Stimulated activated CD4-positive, alpha-beta T cell treated with anti-CD3 and anti-CD28 coated beads, Interleukin-1b, Interleukin-23, amount 100 ng/mL, for 48 hours (primary cell): ENCODE results near the gene PTPRN2.

Experiments used
- DNase-seq: peaks from one replicate; pipeline ENCODE4 v3.0.0-alpha.2; 2020

The PTPRN2 gene

DNA sequence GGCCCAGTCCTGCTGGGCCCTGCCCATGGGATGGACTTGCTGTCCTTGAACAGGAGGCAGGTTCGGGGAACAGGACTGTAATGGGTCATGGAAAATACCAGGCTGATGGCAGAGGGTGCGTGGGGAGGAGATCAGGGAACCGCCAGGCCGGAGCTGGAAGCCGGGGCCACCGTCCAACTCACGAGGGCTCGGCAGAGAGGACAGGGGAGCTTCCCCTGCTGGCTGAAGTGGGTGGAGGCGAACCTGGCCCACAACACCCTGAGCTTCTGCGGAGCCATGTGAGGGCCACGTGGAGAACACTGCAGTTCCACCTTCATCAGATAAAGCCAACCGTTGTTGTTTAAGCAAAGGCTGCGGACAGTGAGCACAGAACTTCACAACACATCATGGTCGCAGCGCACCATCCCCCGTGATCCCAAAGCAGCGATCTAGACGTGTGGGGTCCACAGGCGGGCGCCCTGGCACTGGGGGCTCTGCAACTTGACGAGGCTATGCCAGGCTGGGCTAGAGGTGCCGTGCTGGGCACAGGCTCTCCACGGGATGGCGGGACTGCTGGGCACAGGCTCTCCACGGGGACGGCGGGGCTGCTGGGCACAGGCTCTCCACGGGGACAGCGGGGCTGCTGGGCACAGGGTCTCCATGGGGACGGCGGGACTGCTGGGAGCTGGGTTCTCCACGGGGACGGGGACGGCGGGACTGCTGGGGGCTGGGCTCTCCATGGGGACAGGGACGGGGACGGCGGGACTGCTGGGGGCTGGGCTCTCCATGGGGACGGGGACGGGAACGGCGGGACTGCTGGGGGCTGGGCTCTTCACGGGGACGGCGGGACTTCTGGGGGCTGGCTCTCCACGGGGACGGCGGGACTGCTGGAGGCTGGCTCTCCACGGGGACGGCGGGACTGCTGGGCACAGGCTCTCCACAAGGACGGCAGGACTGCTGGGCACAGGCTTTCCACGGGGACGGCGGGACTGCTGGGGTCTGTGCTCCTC is 777.5 kb downstream of the PTPRN2 start:
- DNase-seq: no peak

DNA sequence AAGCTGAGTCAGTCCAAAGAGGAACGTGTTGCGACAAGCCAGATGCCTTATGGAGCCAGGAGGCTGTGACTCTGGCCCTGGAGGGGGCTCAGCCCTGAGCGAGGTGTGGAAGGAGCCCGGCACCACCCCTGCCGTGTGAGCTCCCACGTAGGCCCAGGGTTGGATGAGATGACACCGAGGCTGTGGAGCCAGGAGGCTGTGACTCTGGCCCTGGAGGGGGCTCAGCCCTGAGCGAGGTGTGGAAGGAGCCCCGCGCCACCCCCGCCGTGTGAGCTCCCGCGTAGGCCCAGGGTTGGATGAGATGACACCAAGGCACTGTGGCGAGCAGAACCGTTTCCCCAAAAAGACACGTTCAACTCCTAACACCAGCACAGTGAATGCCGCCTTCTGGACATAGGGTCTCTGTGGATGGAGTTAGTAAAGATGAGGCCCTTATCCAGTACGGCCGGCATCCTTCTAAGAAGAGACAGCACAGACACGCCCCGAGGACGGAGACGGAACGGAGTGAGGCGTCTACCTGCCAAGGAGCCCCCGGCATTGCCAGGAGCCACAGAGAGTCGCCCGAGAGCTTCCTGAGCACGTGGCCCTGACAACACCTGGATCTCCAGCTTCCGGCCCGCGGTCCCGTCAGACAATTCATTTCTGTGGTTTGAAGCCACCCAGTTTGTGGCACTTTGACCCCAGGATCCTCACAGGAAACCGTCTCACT is 778.3 kb downstream of the PTPRN2 start:
- DNase-seq: no peak

DNA sequence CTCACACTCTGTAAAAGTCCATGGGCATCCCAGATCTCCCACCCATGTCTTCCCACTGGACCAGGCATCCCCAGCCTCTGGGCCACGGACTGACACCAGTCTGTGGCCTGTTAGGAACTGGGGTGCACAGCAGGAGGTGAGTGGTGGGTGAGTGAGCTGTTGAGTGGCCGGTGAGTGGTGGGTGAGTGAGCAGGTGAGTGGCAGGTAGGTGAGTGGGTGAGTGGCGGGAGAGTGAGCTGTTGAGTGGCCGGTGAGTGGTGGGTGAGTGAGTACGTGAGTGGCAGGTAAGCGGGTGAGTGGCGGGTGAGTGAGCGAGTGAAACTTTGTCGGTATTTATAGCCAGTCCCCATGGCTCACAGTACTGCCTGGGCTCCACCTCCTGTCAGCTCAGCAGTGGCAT is 779.6 kb downstream of the PTPRN2 start:
- no peak for DNase-seq

DNA sequence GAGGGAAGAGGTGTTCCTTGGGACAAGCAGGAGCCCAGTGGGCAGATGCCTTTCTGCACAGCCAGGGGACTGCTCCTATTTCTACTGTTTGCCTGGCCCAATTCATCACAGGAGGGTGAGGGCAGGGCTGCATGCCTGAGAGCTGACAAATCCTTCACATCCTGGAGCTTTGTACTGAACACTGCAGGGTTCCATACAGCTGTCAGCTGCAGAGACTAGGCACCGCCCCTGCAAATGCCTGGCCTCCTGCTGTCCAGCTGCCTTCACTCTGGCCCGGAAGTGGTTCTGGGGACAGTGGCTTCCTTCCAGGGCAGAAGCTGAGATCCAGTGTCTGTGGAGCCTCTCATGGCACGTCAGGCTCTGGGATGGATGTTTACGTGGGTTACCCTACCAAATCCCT is 780.1 kb downstream of the PTPRN2 start:
- no peak for DNase-seq

DNA sequence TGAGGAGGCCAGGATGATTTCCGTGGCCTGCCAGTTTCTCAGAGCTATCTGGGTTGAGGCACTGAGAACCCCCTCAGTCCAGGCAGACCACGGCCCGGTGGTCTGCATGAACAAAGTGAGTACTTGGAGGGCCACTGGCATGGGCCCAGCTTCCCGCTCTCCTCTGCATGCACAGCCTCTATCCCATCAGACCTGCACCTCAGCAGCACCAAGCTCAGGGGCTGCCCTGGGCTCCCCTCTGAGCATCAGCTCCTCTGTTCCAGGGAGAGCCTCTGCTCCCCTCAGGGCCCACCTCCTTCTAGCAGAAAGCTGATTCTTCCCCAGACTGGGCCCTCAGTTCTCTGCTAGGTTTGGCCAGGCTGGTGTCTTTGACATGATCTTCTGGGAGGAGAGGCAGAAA is 780.9 kb downstream of the PTPRN2 start:
- no peak for DNase-seq

DNA sequence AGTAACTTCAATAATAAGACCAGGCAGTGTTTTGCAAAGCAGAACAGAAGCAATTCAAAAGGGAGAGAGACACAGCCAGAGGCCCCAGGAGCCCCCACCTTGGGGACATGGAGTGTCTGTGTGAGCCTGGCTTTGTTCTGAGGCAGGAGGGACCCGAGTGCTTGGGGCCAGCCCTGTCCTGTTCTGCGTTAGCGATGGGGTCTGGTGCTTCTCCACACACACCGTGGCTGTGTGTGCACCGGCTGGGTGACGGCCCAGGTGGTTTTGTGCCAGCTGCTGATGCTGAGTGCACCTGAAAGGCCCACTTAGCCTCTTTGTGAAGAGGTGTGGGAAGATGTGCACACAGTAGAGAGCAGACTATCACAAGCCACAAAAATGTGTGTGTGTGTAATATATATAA is 781.9 kb downstream of the PTPRN2 start:
- no peak for DNase-seq

DNA sequence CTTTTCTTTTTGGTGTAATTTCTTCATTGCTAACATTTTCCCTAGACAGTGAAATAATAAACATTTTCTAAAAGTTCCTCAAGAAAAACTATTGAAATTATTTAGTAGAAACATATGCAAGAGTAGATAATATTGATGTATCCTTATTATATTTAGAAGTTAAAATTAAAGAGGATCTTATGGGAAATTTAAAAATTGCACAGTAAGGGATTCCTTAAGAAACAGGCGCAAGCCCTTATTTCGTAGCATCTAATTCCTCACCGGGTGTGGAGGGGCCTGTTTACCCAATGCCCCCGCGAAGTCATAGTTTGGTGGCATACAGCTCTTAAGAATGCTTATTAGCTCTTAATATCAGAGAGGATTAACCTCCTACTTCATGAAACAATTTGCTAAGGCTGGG is 783.7 kb downstream of the PTPRN2 start:
- DNase-seq: no peak

DNA sequence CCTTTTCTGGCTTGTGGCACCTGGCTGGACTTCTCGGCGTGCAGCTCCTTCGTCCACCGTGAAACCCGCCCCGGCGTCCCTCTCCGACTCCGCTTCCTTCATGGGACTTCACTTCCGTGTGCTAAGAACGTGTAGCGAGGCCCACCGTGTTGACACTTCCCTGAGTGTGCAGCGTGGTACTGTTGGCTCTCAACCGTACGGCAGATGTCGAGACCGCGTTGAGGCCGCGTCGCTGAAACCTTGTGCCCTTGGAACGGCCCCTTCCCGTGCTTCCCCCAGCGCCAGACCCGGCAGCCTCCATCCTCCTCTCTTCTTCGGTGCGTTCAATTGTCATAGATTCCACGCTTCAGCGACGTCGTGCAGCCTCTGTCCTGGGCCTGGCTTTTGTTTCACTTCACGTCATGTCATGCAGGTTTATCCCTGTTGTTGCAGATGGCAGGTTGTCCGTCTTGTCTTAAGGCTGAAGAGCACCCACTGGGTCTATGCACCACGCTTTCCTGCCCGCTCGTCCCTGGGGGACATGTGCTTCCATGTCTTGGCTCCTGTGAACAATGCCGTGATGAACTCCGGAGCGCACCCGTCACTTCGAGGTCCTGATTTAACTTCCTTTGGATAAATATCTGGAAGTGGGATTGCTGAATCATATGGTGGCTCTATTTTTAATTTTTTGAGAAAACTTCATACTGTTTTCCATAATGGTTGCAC is 785.5 kb downstream of the PTPRN2 start:
- no peak for DNase-seq

DNA sequence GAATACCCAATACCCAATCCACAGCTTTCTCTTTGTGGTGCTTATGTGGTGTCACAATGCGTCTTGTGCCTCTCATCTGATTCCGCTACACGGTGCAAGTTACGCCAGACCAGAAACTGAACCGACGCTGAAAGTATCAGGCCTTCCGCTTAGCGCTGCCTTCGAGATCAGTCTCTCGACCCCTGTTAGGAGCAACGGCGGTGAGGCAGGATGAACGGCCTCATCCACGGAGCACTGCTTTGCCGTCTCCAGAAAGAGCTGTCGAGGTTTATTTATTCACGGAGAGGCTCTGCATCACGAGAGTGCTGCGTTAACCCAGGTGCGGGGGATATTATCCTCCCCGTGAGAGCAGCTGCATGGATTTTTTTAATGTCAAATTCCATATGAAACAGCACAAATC is 786.5 kb downstream of the PTPRN2 start:
- DNase-seq: no peak

DNA sequence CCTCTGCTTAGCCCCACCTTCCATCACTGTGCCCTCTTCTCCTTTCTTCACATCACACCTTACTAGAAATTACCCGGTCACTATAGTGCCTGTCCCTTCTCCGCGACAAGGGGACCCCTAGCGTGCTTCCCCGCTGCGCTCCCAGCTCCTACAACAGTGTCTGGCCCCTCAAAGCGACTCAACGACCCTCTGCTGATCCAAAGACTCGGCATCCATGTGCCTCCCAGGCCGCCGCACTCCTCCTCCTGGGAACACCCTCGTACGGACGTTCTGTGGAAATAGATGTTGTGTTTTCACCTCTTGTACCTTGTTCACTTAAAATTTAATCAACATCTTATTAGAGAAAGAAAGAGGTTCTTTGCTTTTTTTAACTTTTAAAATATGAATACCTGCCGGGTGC is 787.3 kb downstream of the PTPRN2 start:
- no peak for DNase-seq

DNA sequence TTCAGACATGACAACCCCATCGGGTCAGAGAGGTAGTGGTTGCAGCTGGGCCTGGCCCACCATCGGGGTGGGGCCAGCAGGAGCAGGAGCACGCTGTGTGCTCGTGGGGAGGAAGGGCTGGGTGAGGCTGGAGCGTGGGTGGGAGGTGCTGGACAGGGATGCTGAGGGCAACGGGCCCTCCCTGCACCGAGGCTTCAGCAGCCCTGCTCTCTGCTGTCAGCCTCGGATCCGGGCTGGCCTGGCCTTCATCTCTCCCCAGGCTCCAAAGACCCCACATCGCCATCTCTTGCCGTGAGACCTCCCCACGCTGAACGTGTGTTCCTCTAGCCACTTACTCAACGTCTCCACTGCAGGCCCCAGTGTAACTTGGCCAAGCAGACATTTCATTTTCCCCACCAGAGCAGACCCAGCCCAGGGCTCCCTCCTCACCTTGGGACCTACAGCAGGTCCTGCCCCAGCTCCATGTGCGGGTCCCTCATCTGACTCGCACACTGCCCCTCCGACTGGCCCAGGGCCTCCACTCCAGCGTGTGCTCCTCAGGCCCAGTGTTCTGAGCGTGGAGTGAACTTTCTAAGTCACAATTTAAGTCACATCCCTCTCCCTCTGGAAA is 788.4 kb downstream of the PTPRN2 start:
- no peak for DNase-seq

DNA sequence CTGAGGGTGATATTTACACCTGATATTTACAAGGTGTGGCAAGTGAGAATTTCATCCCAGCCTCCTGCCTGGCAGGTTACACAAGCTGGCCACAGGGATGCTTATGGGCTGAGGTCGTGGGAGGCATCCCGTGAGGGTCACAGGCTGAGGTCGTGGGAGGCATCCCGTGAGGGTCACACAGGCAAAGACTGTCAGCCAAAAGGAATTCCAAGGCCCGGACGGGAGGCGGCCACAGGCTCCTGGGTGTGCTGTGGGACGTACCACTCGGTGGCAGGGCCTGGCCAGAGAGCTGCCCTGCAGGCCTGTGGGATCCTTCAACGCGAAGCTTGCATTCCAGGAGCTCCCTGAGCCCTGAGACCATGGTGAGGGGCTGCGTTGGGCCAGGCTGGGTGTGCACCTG is 790.3 kb downstream of the PTPRN2 start:
- DNase-seq: no peak

DNA sequence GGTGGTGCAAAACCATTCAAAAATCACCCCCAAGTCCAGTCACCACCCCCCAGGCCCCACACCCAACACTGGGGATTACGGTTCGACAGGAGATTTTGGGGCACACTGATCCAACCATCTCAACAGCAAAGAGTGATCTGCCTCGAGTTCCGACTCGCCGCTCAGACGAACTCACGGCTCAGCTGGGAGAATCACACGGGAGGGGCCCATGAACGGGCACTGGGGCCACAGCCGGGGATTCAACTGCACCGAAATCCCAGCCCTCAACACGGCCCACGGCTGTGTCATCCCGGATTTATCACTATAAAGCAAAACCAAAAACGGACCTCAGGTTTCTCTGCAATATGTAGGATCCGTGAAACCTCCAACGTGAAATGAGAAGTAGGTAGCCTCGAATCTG is 790.8 kb downstream of the PTPRN2 start:
- DNase-seq: no peak

DNA sequence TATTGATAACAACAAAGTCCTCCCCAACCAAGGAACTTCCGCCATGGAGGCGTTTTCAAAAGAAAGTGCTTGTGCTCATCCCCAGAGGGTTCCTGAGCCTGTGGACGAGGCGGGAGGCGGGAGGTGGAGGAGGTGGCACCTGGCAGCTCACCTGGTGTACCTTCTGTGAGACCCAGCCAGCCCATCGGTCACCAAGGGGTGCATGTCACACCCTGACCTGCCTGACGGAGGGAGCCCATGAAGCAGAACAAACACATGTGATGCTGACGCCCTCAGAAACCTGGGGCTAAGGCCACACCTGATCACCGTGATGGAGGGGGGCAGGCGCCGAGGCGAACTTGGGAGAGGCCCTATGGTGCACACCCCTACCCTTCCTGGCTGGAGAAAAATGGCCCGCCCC is 792.0 kb downstream of the PTPRN2 start:
- DNase-seq: no peak

DNA sequence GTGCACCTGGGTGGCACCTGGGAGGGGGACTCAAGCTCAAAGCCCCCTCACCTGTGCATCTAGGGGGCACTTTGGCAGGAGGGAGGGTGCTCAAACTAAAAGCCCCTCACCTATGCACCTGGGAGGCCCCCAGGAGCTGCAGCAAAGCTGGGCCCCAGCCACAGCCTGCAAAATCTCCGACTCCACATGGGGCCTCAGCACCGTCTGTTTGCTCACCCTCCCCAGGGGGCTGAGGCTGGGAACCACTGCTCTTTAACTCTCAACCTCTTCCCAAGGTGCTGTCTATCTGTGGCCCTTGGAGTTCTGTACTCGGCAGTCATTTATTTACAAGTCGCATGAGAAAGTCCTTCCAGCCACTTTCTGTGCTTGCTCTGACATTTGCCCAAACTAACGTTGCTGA is 792.4 kb downstream of the PTPRN2 start:
- DNase-seq: no peak

DNA sequence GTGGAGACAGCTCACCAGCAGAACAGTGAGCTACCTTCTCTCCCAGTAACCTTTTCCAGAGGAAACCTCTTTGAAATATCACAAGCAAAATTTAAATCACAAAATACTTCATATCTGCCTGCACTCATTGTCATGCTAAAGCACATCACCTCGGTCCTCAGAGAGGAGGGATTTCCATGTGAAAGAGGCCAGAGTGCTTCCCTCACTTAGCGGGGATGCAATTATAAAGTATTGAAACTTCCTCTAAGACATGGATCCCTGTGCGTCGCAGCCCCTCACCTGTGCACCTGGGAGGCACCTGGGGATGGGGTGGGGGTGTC is 792.9 kb downstream of the PTPRN2 start:
- DNase-seq: no peak

DNA sequence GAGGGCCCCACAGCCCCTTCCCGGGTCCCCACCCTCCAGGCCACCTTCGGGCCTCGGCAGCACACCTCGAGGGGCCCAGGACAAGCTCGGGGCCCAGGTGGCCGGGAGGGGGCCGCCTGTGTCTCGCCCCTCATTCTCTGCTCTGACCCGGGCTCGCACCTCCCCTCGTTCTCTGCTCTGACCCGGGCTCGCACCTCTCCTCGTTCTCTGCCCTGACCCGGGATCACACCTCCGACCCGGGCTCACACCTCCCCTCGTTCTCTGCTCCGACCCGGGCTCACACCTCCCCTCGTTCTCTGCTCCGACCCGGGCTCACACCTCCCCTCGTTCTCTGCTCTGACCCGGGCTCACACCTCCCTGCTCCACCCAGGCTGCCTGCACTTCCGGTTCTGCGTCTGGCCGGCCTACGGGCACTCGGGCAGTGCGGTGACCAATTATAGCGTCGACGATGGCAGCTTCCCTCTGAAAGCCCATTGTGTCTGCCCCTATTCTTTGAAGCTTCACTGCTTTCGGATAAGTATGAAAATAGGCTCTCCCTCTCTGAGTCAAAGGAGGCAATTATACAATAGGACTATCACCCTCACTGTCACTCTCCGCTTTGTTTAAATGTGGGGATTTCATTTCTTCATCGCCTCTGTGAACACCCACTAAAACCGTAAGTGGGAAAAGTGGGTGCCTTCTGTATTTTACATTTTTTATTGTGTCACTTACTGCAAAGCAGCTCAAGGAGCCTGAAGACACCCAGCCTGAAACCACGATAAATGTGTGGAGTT is 793.5 kb downstream of the PTPRN2 start:
- DNase-seq: no peak

DNA sequence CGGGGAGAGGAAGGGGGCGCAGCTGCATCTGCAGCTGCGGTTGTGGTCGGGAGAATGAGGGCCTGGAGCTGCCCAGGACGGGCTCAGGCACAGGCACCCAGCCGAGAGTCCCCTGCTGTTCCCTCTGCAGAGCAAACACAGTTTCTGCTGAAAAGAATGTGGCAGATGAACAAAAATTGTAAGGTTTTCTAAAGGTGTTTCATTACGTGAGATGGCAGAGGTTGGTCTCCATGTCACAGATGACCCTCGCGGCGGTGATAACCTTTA is 794.6 kb downstream of the PTPRN2 start:
- DNase-seq: no peak

DNA sequence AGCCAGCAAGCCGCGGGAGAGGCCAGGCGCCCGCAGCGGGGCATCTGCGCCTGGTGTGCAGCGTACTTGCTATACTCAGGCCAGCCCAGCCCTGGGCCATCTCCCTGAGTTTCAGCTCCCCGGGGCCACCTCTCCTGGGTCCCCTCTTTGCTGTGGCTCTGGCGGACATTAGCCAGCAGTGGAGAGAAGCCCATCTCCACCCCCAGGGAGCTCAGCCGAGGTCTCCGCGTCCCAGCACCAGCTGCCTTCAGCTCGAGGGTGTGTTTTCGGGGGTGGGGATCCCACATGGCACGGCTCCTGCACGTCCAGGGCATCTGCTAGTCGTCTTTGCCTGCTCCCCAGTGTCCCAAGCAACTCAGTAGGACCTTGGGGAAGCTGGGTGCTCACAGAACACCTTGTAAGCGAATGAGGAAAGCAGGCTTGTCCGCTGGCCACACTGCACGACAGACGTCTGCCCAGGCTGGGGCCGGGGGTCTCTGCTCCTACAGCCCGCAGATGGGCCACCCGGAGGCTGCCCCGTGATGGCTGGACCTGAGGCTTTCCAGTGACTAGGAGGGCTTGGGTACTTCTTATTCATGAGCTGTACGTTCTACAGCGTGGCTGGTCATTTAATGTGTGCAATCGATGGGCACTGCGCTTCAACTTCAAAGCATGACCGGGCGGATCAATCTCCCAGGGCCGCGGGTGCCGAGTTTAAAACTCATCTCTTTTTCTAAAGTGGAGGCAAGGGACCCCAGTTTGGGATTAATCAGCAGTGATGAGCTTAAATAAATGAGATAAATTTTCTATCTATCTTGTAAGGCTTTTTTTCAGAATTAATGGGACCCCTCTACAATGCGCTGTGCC is 795.2 kb downstream of the PTPRN2 start:
- DNase-seq: no peak

DNA sequence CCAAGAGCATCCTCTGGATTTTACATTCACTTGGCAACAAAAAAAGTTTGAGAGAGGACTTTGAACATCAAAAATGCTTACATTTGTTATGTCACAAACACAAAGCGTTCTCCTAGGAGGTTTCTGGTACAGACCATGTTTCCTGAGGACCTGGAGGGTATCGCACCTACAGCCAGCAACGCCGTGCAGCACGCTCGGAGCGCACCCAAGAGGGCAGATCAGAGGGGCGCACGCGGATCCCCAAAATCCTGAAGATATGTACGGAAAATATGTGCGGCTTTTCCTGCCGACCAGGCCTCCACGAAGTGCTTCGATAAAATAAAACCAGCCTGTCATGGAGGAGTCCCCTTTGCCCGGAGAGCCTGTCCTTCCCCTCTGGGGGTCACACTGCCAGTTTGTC is 796.0 kb downstream of the PTPRN2 start:
- DNase-seq: no peak

DNA sequence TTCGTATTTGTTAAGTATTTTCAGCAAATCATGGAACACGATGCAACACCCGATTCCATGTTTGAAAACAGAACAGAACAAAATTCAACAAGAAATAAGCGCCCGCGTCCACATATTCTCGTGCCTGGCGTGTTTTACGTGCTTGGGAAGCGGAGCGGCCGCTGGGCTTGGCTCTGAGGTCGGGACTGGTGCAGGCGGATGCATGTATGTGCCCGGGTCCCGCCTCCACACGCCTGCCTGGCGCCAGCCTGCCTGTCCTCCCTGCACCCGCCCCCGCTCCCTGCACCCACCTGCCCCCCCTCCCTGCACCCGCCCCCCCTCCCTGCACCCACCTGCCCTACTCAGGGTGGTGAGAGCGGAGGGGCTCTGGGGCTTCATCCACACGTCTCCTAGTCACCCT is 796.4 kb downstream of the PTPRN2 start:
- DNase-seq: no peak

DNA sequence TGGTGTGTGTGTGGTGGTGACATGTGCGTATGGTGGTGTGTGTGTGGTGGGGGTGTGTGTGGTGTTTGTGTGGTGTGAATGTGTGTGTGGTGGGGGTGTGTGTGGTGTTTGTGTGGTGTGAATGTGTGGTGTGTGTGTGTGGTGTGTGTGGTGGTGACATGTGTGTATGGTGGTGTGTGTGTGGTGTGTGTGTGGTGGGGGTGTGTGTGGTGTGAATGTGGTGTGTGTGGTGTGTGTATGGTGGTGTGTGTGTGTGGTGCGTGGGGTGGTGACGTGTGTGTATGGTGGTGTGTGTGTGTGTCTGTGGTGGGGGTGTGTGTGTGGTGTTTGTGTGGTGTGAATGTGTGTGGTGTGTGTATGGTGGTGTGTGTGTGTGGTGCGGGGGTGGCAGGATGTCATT is 797.7 kb downstream of the PTPRN2 start:
- no peak for DNase-seq
